Stimulated activated CD8-positive, alpha-beta memory T cell treated with anti-CD3 and anti-CD28 coated beads, Interleukin-15, amount 100 ng/mL, for 4 hours (primary cell): Measurements from ENCODE around the gene INCA1.
A peak's percentile ranks its signal among the peaks of the same experiment; 100 is the strongest.
"Not testable (repeated sequence)": the region's sequence is repeated elsewhere in the genome, so short reads cannot be mapped to it uniquely, and the experiment has no call there.

ENCODE experiments used
- DNase-seq, 2 donors: peaks; one replicate each; pipeline ENCODE4 v3.0.0-alpha.2; 2020; ENCODE audit warnings: low read depth in 2 of 2

INCA1 gene

GRCh38 chr17:4997302-4998026 is at the start of gene INCA1, which contains the start of gene KIF1C:
INCA1 (minus strand) TSS chr17:4997522; CDS start chr17:4994437, 3,085 bp downstream.
KIF1C (plus strand) TSS chr17:4997950; CDS start chr17:5000247, 2,297 bp downstream.
- DNase-seq = peak; percentile 78

- DNase-seq = no peak
These were observed 48.2 kb upstream of the INCA1 start for GRCh38 chr17:5045496-5045895.

- DNase-seq = no peak
These were observed 47.3 kb upstream of the INCA1 start for GRCh38 chr17:5044630-5045029.

GRCh38 chr17:5043524-5043923 is 46.2 kb upstream of the INCA1 start:
- DNase-seq = no peak

- DNase-seq = no peak
These were observed 45.1 kb upstream of the INCA1 start for GRCh38 chr17:5042157-5043022.

GRCh38 chr17:5035315-5035714 is 38.0 kb upstream of the INCA1 start, which contains the start of gene SLC52A1:
SLC52A1 (minus strand) TSS chr17:5035426; CDS start chr17:5034606, 820 bp downstream.
- no peak for DNase-seq

GRCh38 chr17:5034651-5035050 is 37.3 kb upstream of the INCA1 start:
- no peak for DNase-seq

GRCh38 chr17:5034063-5034462 is 36.7 kb upstream of the INCA1 start:
- no peak for DNase-seq

- no peak for DNase-seq
These were observed 36.2 kb upstream of the INCA1 start for GRCh38 chr17:5033352-5034015.

- DNase-seq = no peak
These were observed 35.5 kb upstream of the INCA1 start for GRCh38 chr17:5032865-5033264.

GRCh38 chr17:5031365-5032082 is 34.2 kb upstream of the INCA1 start:
- peak; percentile 67 to 71 for DNase-seq

GRCh38 chr17:5030168-5030567 is 32.8 kb upstream of the INCA1 start:
- not testable (repeated sequence) for DNase-seq

- DNase-seq = no peak
These were observed 30.6 kb upstream of the INCA1 start for GRCh38 chr17:5027916-5028315.

- no peak for DNase-seq
These were observed 30.0 kb upstream of the INCA1 start for GRCh38 chr17:5027299-5027698.

- DNase-seq = no peak
These were observed 27.3 kb upstream of the INCA1 start for GRCh38 chr17:5024604-5025003.

- DNase-seq = no peak
These were observed 26.3 kb upstream of the INCA1 start for GRCh38 chr17:5023588-5024147.

- DNase-seq = no peak
These were observed 24.9 kb upstream of the INCA1 start for GRCh38 chr17:5022171-5022711.

GRCh38 chr17:5020502-5021023 is 23.2 kb upstream of the INCA1 start:
- DNase-seq = no peak

- peak in 1 of 2 donors; percentile 41 for DNase-seq
These were observed 22.2 kb upstream of the INCA1 start for GRCh38 chr17:5019475-5019956.

GRCh38 chr17:5014357-5014756 is 17.0 kb upstream of the INCA1 start:
- DNase-seq = no peak
